Neutrophil (primary cell): ENCODE measurements around the gene LRP2.
"Not testable (repeated sequence)": the region's sequence is repeated elsewhere in the genome, so short reads cannot be mapped to it uniquely, and the experiment has no call there.

Source experiments
- H3K27ac ChIP-seq: fragments of 200-600 bp; sonication (generic); 2 replicates; pipeline ENCODE4 v1.5.1; 2016; ENCODE audit warnings: mild to moderate bottlenecking, moderate library complexity
- H3K27me3 ChIP-seq: fragments of 200-600 bp; sonication (generic); 2 replicates; pipeline ENCODE4 v1.6.0; 2016; ENCODE audit warnings: mild to moderate bottlenecking
- H3K36me3 ChIP-seq: fragments of 200-600 bp; sonication (generic); 2 replicates; pipeline ENCODE4 v1.5.1; 2017
- H3K4me1 ChIP-seq, 2 experiments: fragments of 200-600 bp in 1 of 2; sonication (generic) in 1 of 2; 1 replicate in 1 of 2; 2 replicates in 1 of 2; pipeline versions ENCODE4 v1.5.1 to v1.6.1; 2013 to 2016; ENCODE audit warnings: low read depth in 1 of 2, low read length in 1 of 2, mild to moderate bottlenecking in 1 of 2, moderate library complexity in 1 of 2; ENCODE audit not compliant: control insufficient read depth in 1 of 2, insufficient read depth in 1 of 2
- H3K4me3 ChIP-seq, 2 experiments: fragments of 200-600 bp in 1 of 2; sonication (generic) in 1 of 2; 1 replicate in 1 of 2; 2 replicates in 1 of 2; pipeline ENCODE4 v1.5.1; 2013 to 2016; ENCODE audit warnings: low read depth in 1 of 2, low read length in 1 of 2, mild to moderate bottlenecking in 1 of 2, moderate library complexity in 1 of 2
- H3K9me3 ChIP-seq: fragments of 200-600 bp; sonication (generic); 2 replicates; pipeline ENCODE4 v1.5.1; 2016
- TF ChIP-seq, protein P1 (sequence below): fragments of 200-600 bp; sonication (generic); IDR thresholded peaks from 2 replicates; pipeline ENCODE4 v1.5.1; 2016; ENCODE audit warnings: antibody characterized with exemption

Gene LRP2

DNA sequence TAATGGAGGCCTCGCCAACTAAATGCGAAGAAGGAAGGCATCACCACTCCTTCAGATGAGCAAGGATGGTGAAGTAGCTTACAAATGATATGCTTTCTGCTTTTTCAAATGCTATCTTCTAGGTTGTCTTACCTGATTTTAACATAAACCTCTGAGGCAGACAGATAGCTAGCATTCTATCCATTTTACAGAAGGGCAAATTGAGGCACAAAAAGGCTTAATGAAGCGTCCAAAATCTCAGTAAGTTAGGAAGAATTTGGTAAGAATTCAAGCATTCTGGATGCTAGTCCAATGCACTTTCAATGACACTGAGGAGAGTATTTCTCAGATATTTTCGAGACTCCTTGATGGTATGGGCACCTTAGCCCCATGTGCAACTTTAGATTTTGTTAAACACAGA, 81.8 kb downstream of the LRP2 start:
- Histone ChIP-seq H3K4me1 (no peaks in the 10 kb centered on the region), H3K36me3 (no peaks in the 10 kb centered on the region), H3K27ac (no peak overlapping the region), H3K27me3 (no peaks in the 10 kb centered on the region), H3K4me3 (no peak overlapping the region), H3K9me3 (no peaks in the 10 kb centered on the region)
- TF ChIP-seq, protein P1, sequence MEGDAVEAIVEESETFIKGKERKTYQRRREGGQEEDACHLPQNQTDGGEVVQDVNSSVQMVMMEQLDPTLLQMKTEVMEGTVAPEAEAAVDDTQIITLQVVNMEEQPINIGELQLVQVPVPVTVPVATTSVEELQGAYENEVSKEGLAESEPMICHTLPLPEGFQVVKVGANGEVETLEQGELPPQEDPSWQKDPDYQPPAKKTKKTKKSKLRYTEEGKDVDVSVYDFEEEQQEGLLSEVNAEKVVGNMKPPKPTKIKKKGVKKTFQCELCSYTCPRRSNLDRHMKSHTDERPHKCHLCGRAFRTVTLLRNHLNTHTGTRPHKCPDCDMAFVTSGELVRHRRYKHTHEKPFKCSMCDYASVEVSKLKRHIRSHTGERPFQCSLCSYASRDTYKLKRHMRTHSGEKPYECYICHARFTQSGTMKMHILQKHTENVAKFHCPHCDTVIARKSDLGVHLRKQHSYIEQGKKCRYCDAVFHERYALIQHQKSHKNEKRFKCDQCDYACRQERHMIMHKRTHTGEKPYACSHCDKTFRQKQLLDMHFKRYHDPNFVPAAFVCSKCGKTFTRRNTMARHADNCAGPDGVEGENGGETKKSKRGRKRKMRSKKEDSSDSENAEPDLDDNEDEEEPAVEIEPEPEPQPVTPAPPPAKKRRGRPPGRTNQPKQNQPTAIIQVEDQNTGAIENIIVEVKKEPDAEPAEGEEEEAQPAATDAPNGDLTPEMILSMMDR = no peak

DNA sequence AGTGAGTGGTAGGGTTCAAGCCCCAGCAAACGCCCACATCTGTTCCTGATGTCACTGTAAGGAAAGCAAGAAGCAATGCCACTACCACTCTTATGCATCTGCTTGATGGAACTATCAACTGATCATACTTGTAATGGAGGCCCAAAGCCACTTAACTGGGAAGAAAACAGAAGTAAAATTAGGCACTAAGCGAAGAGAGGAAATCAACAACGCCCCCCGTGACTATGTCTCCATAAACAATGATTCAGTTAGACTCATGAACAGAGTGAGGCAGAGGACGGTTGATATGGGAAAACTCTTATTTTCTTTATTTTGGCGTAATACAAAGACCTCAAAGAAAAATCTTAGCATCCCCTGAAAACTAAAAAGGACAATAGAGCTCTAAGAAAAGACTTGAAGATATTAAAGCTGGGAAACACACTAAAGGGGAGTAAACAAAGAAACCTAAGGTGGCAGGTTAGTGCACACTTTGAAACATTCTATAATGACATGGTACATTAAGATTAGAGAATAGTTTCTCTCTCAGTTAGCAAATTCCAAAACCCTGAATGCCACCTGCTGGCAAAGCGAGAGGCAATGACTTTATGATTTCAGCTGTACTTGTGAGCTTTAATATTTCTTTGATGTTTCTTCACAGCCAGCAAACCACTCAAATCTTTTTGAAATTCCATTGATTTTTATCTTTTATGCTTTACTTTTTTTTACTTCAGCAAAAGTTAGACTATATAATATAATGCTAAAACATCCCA, 86.5 kb downstream of the LRP2 start:
- TF ChIP-seq, protein P1 = no peak
- Histone ChIP-seq H3K27ac (no peak overlapping the region), H3K27me3 (no peaks in the 10 kb centered on the region), H3K4me3 (no peak overlapping the region), H3K9me3 (no peaks in the 10 kb centered on the region), H3K4me1 (no peaks in the 10 kb centered on the region), H3K36me3 (no peaks in the 10 kb centered on the region)

DNA sequence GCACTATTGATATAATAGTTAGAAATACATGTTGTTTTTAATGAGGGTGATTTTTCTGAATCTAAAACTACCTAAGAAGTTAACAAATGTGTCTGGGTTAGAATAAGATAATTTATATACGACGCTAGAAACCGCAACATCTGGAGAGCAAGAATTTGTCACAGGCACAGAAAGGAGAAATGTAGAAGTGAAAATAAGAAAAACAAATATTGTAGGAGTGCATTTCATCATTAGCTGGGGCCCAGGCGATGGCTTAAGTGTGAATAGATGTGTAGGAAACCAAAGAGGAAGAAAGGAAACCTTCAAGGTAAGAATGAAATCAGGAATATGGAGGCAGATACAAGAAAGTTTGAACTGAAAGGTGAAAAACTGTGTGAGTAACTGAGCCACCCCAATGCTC, 90.3 kb downstream of the LRP2 start:
- H3K27me3 ChIP-seq = no peaks in the 10 kb centered on the region
- TF ChIP-seq, protein P1 = no peak
- no peaks in the 10 kb centered on the region for H3K36me3 ChIP-seq
- H3K4me1 ChIP-seq = no peaks in the 10 kb centered on the region
- H3K9me3 ChIP-seq = no peaks in the 10 kb centered on the region
- no peak overlapping the region for H3K4me3 ChIP-seq
- no peak overlapping the region for H3K27ac ChIP-seq

DNA sequence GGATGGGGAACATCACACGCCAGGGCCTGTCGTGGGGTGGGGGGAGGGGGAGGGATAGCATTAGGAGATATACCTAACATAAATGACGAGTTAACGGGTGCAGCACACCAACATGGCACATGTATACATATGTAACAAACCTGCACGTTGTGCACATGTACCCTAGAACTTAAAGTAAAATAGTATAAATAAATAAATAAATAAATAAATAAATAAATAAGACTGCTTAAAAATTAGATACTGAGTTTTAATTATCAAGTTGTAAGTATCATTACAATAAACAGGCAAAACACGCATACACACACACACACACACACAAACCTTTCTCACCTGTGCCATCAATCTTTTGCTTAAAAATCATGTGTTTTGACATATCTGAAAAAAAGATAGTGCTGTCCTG, 91.8 kb downstream of the LRP2 start:
- not testable (repeated sequence) for H3K27me3 ChIP-seq, H3K4me1 ChIP-seq, H3K9me3 ChIP-seq, H3K4me3 ChIP-seq, H3K36me3 ChIP-seq, H3K27ac ChIP-seq

DNA sequence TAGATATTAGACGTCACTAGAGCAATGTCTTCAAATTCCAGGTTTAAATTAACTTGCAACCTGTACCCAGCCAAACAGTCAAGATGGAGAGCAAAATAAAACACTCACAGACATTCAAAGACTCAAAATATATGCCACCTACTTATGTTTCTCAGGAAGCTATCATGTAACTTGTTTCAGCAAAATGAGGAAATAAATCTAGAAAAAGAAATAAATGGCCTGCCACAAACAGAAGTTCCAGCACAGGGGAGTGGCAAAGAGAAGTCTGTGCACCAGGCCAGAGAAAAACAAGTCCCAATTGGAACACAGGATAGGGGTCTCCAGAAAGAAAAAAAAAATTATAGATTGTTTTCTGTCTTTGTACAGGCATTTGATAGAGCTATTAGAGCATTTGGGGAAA, 96.7 kb downstream of the LRP2 start:
- no peaks in the 10 kb centered on the region for H3K9me3 ChIP-seq
- H3K4me1 ChIP-seq = peaks cover 11% of the 10 kb centered on the region in 2 experiments
- TF ChIP-seq, protein P1 = no peak
- H3K27me3 ChIP-seq = no peaks in the 10 kb centered on the region
- no peak overlapping the region for H3K27ac ChIP-seq
- H3K36me3 ChIP-seq = no peaks in the 10 kb centered on the region
- no peak overlapping the region for H3K4me3 ChIP-seq

DNA sequence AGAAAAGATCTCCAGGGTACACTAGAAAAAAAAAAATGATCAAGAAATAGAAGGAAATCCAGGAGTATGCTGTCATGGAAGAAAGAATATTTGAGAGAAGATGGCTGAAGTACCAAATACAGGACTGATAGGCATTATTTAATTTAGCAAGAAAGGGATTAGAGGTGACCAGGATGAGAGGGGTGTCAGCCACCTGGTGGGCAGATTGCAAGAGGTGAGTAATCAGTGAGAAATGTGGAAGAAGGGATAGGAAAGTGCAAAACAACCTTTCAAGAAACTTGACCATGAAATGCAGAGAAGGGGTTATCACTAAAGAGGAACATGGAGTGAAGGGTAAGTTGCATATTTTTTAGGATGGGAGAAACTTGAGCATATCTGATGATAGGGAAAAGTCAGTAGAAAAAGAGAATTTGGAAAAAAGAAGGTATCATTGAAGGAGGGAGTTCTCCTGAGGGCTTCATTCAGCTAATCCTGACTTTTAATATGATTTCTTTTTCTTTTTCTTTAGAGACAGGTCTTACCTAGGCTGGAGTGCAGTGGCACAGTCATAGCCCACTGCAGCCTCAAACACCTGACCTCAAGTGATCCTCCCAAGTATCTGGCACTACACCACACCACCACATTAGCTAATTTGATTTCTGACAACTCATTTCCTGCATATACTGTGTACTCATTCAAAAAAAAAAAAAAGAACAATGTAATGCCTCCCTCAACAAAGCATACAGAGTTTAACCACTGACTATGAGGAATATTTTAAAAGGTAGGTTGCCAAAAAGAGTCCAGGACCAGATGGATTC, 101.3 kb downstream of the LRP2 start:
- Histone ChIP-seq H3K36me3 (no peaks in the 10 kb centered on the region), H3K4me1 (peaks cover 6% of the 10 kb centered on the region in 2 experiments), H3K27ac (no peak overlapping the region), H3K9me3 (no peaks in the 10 kb centered on the region), H3K27me3 (no peaks in the 10 kb centered on the region), H3K4me3 (no peak overlapping the region)
- TF ChIP-seq, protein P1 = no peak
